ENCODE results near the gene LRMDA.

- TF ChIP-seq, protein P1, sequence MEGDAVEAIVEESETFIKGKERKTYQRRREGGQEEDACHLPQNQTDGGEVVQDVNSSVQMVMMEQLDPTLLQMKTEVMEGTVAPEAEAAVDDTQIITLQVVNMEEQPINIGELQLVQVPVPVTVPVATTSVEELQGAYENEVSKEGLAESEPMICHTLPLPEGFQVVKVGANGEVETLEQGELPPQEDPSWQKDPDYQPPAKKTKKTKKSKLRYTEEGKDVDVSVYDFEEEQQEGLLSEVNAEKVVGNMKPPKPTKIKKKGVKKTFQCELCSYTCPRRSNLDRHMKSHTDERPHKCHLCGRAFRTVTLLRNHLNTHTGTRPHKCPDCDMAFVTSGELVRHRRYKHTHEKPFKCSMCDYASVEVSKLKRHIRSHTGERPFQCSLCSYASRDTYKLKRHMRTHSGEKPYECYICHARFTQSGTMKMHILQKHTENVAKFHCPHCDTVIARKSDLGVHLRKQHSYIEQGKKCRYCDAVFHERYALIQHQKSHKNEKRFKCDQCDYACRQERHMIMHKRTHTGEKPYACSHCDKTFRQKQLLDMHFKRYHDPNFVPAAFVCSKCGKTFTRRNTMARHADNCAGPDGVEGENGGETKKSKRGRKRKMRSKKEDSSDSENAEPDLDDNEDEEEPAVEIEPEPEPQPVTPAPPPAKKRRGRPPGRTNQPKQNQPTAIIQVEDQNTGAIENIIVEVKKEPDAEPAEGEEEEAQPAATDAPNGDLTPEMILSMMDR (IDR thresholded peaks at IDR 0.05; ENCODE audit: extremely low read depth in 1 of 2, insufficient read depth in 1 of 2, low read depth in 1 of 2, low read length in 2 of 2) = no peak
- TF ChIP-seq EZH2 (IDR thresholded peaks at IDR 0.05; ENCODE audit: borderline replicate concordance, low read depth, low read length, severe bottlenecking) = no peak
- TF ChIP-seq POLR2AphosphoS5 (IDR thresholded peaks at IDR 0.05; ENCODE audit: insufficient read depth, low read depth, low read length) = no peak
Measured at GRCh38 chr10:76492026-76492425, 1060.6 kb downstream of the LRMDA start.
